H1 (cell line): Measurements from ENCODE around the gene MYO15B. TPM values are rescaled to one million over a fixed set of nuclear protein-coding genes. Genes with fewer than 3 reads are reported as not detected.

Experiments
- CBX8 ChIP-seq: fragments of 300-800, 300-1000 bp; sonication (generic); IDR thresholded peaks from 2 replicates; pipeline ENCODE4 v1.7.1; 2016; ENCODE audit warnings: low read depth, low read length, borderline replicate concordance
- CHD2 ChIP-seq: IDR thresholded peaks from 2 replicates; pipeline ENCODE4 v1.6.1; 2012; ENCODE audit warnings: low read length, improper control_type of control experiment
- CHD7 ChIP-seq: fragments of 300-600 bp; sonication (generic); IDR thresholded peaks from 2 replicates; pipeline ENCODE4 v1.7.1; 2012; ENCODE audit warnings: low read length, moderate library complexity, mild to moderate bottlenecking, inconsistent platforms; ENCODE audit not compliant: insufficient replicate concordance
- JUND ChIP-seq: IDR thresholded peaks from 2 replicates; pipeline ENCODE4 v1.6.1; 2011; ENCODE audit warnings: mild to moderate bottlenecking, improper control_type of control experiment, low read length
- NRF1 ChIP-seq: IDR thresholded peaks from 2 replicates; pipeline ENCODE4 v1.6.1; 2011; ENCODE audit warnings: mild to moderate bottlenecking, low read depth, low read length, improper control_type of control experiment
- POLR2AphosphoS5 ChIP-seq: IDR thresholded peaks from 2 replicates; pipeline ENCODE4 v1.6.1; 2011; ENCODE audit warnings: low read depth, low read length
- SIX5 ChIP-seq: IDR thresholded peaks from 2 replicates; pipeline ENCODE4 v1.6.1; 2011; ENCODE audit warnings: mild to moderate bottlenecking, low read depth, low read length
- SP4 ChIP-seq: IDR thresholded peaks from 2 replicates; pipeline ENCODE4 v1.6.1; 2012; ENCODE audit warnings: low read length, inconsistent platforms
- TBP ChIP-seq: IDR thresholded peaks from 2 replicates; pipeline ENCODE4 v1.6.1; 2011; ENCODE audit warnings: low read depth, low read length, improper control_type of control experiment
- polyA plus RNA-seq, 7 experiments: library from polyadenylated mRNA; depleted of rRNA in 3 of 7; stranded (reverse) in 5 of 7; unstranded in 2 of 7; fragments of >200 nt in 5 of 7; fragments of 200-250 nt in 2 of 7; gene quantifications; 1 replicate in 5 of 7; 2 replicates in 1 of 7; 4 replicates in 1 of 7; pipeline versions ENCODE4 v1.2.1 to v1.2.3, GENCODE V29; 2011 to 2013; ENCODE audit warnings: missing spikeins in 2 of 7, mixed read lengths in 2 of 7
- total RNA-seq: library from RNA; stranded (reverse); fragmentation: NEBNext Ultra II Directional; extraction: Animal tissue kit (Norgen Biotek cat#: 25700); gene quantifications from 2 replicates; pipeline ENCODE4 v1.2.1, GENCODE V29; 2021

MYO15B gene
- total and polyA plus RNA-seq, 2 of the 8 experiments (the other 6 are each of a cell fraction or from before 2014, with no cell fraction given), result 7.1 to 11.2 TPM

- TF ChIP-seq CHD7 (no peak), CBX8 (no peak), POLR2AphosphoS5 (no peak), CHD2 (no peak), JUND (no peak), SP4 (no peak), TBP (no peak), SIX5 (no peak), NRF1 (no peak)
- TF ChIP-seq, all 59 proteins: peak for 0
Observed at GRCh38 chr17:75570034-75570676, 17.4 kb upstream of the MYO15B start (continued).
